ENCODE results near the gene PEX7.
"Not testable (repeated sequence)": the region's sequence is repeated elsewhere in the genome, so short reads cannot be mapped to it uniquely, and the experiment has no call there.

GRCh38 chr6:136846477-136846876, 24.1 kb downstream of the PEX7 start:
- TF ChIP-seq, protein P1, sequence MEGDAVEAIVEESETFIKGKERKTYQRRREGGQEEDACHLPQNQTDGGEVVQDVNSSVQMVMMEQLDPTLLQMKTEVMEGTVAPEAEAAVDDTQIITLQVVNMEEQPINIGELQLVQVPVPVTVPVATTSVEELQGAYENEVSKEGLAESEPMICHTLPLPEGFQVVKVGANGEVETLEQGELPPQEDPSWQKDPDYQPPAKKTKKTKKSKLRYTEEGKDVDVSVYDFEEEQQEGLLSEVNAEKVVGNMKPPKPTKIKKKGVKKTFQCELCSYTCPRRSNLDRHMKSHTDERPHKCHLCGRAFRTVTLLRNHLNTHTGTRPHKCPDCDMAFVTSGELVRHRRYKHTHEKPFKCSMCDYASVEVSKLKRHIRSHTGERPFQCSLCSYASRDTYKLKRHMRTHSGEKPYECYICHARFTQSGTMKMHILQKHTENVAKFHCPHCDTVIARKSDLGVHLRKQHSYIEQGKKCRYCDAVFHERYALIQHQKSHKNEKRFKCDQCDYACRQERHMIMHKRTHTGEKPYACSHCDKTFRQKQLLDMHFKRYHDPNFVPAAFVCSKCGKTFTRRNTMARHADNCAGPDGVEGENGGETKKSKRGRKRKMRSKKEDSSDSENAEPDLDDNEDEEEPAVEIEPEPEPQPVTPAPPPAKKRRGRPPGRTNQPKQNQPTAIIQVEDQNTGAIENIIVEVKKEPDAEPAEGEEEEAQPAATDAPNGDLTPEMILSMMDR (IDR thresholded peaks at IDR 0.05) = not testable (repeated sequence)
- TF ChIP-seq POLR2A (IDR thresholded peaks at IDR 0.05) = not testable (repeated sequence)
